ENCODE results near the gene VKORC1.

VKORC1 gene

DNA sequence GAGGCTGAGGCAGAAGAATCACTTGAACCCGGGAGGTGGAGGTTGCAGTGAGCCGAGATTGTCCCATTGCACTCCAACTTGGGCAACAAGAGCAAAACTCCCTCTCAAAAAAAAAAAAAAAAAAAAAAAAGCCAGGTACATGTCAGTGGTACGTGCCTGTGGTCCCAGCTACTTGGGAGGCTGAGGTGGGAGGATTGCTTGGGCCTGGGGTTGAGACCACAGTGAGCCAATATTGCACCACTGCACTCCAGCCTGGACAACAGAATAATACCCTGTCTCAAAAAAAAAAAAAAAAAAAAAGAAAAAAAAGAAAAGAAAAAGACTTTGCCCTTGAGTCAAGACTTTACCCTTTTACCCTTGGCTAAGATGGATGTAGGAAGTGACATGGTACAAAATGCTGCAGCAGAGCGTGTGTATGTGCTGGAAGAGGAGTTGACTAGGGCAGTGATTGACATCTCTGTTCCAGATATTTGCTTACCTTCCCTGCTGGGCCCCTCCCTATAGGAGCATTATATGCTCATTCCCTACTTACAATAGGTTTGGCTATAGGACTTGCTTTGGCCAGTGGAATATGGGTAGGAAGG, 50.6 kb downstream of the VKORC1 start:
- DNase-seq (ENCODE audit: extremely low read depth, low read depth): no peak
- TF ChIP-seq, protein P1, sequence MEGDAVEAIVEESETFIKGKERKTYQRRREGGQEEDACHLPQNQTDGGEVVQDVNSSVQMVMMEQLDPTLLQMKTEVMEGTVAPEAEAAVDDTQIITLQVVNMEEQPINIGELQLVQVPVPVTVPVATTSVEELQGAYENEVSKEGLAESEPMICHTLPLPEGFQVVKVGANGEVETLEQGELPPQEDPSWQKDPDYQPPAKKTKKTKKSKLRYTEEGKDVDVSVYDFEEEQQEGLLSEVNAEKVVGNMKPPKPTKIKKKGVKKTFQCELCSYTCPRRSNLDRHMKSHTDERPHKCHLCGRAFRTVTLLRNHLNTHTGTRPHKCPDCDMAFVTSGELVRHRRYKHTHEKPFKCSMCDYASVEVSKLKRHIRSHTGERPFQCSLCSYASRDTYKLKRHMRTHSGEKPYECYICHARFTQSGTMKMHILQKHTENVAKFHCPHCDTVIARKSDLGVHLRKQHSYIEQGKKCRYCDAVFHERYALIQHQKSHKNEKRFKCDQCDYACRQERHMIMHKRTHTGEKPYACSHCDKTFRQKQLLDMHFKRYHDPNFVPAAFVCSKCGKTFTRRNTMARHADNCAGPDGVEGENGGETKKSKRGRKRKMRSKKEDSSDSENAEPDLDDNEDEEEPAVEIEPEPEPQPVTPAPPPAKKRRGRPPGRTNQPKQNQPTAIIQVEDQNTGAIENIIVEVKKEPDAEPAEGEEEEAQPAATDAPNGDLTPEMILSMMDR (IDR thresholded peaks at IDR 0.05; ENCODE audit: low read depth, low read length, missing control alignments): no peak
- H3K4me3 ChIP-seq (replicated peaks; ENCODE audit: low read depth, low read length): no peak overlapping the region

DNA sequence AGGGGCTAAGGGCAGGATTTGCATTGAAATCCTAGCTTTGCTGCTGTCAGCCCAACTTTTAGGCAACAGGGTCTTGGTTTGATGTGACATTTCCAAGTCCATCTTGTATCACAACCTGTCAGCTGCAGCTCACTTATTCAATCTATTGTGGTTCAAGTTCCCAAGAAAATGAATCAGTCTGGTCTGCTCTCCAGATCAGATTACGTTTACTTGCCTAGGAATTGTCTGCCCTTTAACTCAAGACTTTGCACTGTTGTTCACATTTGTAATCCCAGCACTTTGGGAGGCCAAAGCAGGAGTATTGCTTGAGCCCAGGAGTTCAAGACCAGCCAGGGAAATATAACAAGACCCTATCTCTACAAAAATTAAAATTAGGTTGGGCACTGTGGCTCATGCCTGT, 51.2 kb downstream of the VKORC1 start:
- TF ChIP-seq, protein P1 (IDR thresholded peaks at IDR 0.05; ENCODE audit: low read depth, low read length, missing control alignments): no peak
- no peak for DNase-seq (ENCODE audit: extremely low read depth, low read depth)
- no peak overlapping the region for H3K4me3 ChIP-seq (replicated peaks; ENCODE audit: low read depth, low read length)

DNA sequence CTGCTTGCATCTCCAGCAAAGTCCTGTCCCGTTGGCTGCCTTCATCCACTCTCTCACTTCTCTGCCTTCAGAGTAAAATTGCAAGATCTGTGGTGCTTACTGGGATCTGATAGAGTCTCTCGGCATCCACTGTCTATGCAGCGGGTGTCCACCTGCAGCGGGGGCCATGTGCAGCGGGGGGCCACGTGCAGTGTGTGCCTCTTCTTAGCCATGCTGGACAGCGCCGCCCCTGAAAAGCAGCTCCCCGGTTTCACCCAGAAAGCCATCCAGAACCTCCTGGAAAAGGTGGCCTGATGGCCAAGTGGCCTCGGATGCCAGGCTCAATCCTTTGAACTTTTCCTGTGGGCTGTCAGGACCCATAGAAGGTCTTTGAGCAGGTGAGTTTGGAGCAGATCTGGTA, 51.7 kb downstream of the VKORC1 start:
- no peak overlapping the region for H3K4me3 ChIP-seq (replicated peaks; ENCODE audit: low read depth, low read length)
- TF ChIP-seq, protein P1 (IDR thresholded peaks at IDR 0.05; ENCODE audit: low read depth, low read length, missing control alignments): no peak
- no peak for DNase-seq (ENCODE audit: extremely low read depth, low read depth)
